ENCODE measurements around the gene RERE.
"Not testable (repeated sequence)": the region's sequence is repeated elsewhere in the genome, so short reads cannot be mapped to it uniquely, and the experiment has no call there.

The RERE gene

GRCh38 chr1:8604041-8604945 lies 213.1 kb downstream of the RERE start:
- peak overlapping the region; percentile 58; the same call in 1 of the 2 replicates for H3K4me3 ChIP-seq (ENCODE audit: low read length)
- no peak for TF ChIP-seq ZNF274 (IDR thresholded peaks at IDR 0.05; ENCODE audit: low read depth, low read length)

GRCh38 chr1:8603220-8603616 lies 214.2 kb downstream of the RERE start:
- no peak overlapping the region for H3K4me3 ChIP-seq (ENCODE audit: low read length)
- no peak for TF ChIP-seq ZNF274 (IDR thresholded peaks at IDR 0.05; ENCODE audit: low read depth, low read length)

- H3K4me3 ChIP-seq (ENCODE audit: low read length): no peak overlapping the region; the same call in 1 of the 2 replicates
- no peak for TF ChIP-seq ZNF274 (IDR thresholded peaks at IDR 0.05; ENCODE audit: low read depth, low read length)
Measured at GRCh38 chr1:8602471-8603219, 214.8 kb downstream of the RERE start.

- no peak overlapping the region for H3K4me3 ChIP-seq (ENCODE audit: low read length)
- TF ChIP-seq ZNF274 (IDR thresholded peaks at IDR 0.05; ENCODE audit: low read depth, low read length): no peak
Measured at GRCh38 chr1:8600336-8600735, 217.1 kb downstream of the RERE start.

DNA sequence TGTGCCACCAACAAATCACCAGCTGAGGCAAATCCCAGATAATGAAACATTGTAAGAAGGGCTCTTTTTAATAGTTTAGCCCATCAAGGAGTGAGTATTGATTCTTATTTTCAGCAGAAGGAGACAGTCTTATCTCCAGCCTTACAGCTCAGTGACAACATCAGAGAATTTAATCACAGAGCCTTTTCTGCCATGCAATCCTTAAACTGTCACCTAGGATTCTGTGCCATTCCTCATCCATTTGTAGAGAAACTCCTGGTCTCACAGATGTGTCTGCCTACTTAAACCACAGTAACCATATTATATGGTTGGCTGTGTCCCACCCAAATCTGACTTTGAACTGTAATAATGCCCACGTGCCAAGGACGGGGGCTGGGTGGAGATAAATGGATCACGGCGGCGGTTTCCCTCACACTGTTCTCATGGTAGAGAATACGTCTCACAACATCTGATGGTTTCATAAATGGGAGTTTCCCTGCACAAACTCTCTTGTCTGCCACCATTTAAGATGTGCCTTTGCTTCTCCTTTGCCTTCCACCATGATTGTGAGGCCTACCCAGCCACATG lies 217.7 kb downstream of the RERE start:
- H3K4me3 ChIP-seq (ENCODE audit: low read length): no peak overlapping the region
- TF ChIP-seq ZNF274 (IDR thresholded peaks at IDR 0.05; ENCODE audit: low read depth, low read length): no peak

DNA sequence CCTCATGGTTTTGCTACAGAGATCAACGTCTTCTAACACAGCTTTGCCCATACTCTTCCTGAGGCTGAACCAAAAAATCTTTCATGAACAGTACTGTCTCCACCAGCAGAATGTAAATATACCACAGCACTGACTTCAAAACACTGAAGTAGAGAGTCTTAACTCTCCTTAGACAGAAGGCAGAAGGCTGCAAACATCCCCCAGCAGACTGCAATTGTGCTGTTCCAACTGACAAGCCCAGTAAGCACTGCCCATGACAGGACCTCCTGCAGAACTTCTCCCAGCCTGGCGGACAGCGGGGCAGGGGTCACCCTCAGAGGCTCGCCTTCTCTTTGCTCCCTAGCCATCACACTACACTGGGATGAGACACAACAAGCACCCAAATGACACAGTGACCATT lies 218.7 kb downstream of the RERE start:
- no peak for TF ChIP-seq ZNF274 (IDR thresholded peaks at IDR 0.05; ENCODE audit: low read depth, low read length)
- no peak overlapping the region for H3K4me3 ChIP-seq (ENCODE audit: low read length)

DNA sequence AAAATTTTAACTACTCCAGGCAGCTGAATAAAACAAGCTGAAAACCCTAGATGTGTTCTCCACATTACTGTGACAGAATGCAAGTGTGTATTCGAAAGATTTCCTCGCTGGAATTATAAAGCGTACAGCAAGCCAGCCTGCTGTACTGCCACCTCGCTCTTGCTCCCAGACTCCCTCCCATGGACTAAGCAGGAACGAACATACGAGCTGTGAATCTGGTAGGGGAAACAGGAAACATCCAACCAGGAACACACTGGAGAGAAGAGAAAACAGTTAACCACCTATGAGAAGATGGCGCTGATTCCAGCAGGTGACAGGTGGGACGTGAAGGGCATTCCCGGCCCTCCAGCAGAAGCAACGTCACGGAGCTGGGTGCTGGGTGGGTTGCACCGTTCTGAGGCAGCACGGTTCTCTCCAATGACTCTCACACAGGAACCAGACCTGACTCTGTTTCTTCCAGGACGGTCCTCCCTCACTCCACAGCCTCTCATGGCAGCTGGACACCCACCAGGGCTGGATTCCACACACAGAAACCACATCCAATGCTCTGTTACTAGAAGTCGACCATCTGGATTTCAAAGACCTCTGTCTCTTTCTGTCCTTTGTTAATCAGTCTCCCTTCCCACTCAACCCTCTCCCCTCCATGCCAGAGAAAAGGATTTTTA lies 219.2 kb downstream of the RERE start:
- no peak overlapping the region for H3K4me3 ChIP-seq (ENCODE audit: low read length)
- no peak for TF ChIP-seq ZNF274 (IDR thresholded peaks at IDR 0.05; ENCODE audit: low read depth, low read length)

DNA sequence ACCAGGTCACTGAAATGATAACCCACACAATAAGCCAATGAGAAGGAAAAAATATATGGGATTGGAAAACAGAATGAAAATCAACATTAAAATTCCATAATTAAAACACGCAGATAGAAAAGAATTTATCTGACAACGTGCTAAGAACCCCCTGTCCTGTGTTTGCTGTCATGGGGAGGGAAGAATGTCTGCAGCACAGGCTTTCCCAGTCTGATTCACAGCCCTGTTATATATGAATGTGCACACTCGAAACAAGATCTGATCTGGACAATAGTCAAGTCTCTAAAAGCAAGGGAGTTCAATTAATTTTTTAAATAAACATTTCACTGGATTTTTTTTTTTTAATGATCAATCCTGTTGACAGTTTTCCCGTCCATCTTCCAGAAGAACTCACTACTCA lies 220.0 kb downstream of the RERE start:
- no peak overlapping the region for H3K4me3 ChIP-seq (ENCODE audit: low read length)
- no peak for TF ChIP-seq ZNF274 (IDR thresholded peaks at IDR 0.05; ENCODE audit: low read depth, low read length)

DNA sequence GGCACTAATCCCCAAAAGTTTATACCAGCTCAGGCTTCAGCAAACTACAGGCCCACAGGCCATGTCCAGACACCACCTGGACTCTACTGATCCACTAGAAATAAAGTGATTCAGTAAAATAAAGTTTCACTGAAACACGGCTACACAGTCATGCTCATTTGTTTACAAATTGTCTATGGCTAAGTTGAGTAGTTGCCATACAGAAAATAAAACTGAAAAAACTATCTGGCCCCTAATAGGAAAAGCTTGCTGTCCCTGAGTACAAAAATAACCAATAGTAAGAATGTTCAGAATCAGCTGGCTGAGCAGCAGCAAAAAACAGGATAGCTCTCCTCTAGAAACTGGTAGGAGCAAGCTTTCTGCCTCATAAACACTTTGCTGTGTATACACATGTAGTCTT lies 221.5 kb downstream of the RERE start:
- no peak for TF ChIP-seq ZNF274 (IDR thresholded peaks at IDR 0.05; ENCODE audit: low read depth, low read length)
- no peak overlapping the region for H3K4me3 ChIP-seq (ENCODE audit: low read length)

DNA sequence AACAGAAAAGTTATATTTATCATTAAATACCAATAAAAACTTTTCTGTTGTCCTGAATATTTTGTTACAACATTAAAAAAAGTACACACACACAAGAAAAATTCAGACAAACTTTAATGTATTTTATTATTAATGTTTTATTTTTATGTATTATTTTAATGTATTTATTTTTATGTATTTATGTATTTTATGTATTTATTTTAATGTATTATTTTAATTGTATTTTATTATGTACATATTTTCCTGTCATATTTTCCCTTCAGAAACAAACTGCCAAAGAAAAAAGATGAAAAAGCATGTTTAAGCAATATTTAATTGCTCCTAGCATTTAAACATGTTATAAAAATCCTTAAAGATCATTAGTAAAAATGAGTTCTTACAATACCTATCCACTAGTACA lies 222.1 kb downstream of the RERE start:
- TF ChIP-seq ZNF274 (IDR thresholded peaks at IDR 0.05; ENCODE audit: low read depth, low read length): no peak
- H3K4me3 ChIP-seq (ENCODE audit: low read length): no peak overlapping the region

GRCh38 chr1:8593292-8593691 lies 224.1 kb downstream of the RERE start:
- H3K4me3 ChIP-seq (ENCODE audit: low read length): not testable (repeated sequence)

DNA sequence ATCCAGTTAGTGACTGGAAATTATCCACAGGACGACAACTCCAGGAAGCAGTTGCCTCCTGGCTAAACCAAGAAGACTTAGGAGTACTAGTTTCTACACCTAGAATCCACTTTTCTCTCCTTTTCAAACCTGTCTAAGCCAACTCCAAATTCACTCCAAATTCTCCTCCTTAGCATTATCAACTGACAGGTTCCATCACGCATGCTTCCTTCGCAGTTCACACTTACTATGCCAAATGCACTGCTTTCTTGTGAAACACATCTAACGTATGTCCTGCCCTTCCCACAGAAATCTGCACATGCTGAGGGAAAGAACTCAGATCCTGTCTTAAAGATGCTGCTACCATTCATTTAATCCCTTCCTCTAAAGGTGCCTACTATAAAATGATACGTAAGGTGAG lies 225.9 kb downstream of the RERE start:
- no peak for TF ChIP-seq ZNF274 (IDR thresholded peaks at IDR 0.05; ENCODE audit: low read depth, low read length)
- H3K4me3 ChIP-seq (ENCODE audit: low read length): no peak overlapping the region

DNA sequence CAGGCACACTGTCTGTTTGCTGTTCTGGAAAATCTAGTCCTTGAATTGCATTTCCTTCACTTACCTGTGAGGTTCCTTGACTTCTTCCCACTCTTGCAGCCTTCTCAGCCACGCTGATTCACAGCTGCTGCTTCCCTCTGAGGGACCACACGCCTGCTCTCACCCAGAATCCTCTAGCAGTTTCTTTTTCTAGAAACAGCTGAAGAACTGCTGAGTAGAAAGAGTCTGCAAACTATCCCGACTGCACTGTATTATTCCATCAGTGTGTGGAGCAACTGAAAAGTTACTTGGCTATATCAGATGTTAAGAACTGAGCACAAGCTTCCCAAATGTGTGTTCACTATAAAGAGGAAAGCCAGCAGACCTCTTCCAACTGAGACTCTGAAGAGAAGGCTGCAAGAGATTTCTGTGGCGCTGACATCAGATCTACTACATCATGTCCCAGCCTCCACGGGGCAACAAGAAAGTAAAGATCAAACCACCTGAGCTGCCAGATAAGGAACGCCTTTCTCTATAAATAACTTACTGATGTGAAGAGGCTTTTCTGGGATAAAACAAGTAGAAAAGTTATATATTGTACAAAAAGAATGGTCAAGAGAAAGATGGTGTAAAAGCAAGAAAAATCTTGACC lies 226.6 kb downstream of the RERE start:
- no peak for TF ChIP-seq ZNF274 (IDR thresholded peaks at IDR 0.05; ENCODE audit: low read depth, low read length)
- H3K4me3 ChIP-seq (ENCODE audit: low read length): no peak overlapping the region

DNA sequence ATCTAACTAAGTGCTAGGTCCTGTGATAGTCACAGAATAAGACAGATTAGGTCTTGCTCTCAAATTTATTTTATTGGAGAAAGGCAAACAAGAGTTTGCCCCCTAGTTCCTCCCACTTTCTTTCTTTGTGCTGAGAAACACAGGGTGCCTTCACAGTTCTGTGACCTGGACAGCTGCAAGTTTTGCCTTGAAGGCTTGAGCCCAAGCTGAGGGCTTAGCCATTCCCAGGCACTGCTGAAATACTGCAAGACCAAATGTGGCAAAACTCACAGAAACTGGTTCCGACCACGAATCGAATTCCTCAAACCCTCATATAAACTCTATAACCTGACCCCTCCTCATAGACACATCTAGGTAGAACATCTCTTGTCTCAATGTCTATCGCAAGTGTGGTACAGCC lies 227.9 kb downstream of the RERE start:
- TF ChIP-seq ZNF274 (IDR thresholded peaks at IDR 0.05; ENCODE audit: low read depth, low read length): no peak
- H3K4me3 ChIP-seq (ENCODE audit: low read length): no peak overlapping the region

Measured in GM08714 (cell line).